PC-3 (cell line): ENCODE data around the gene TAS2R19.
"Not testable (repeated sequence)": the region's sequence is repeated elsewhere in the genome, so short reads cannot be mapped to it uniquely, and the experiment has no call there.

Experiments
- EZH2 ChIP-seq: fragments of 300-600 bp; sonication (generic); IDR thresholded peaks from one replicate; pipeline ENCODE4 v1.6.1; 2017; ENCODE audit warnings: antibody characterized with exemption, mild to moderate bottlenecking, low read length; ENCODE audit not compliant: unreplicated experiment
- TF ChIP-seq, protein P1 (sequence below): fragments of 300-600 bp; sonication (generic); conservative IDR thresholded peaks from 2 replicates; pipeline ENCODE4 v1.5.1; 2017; ENCODE audit warnings: antibody characterized with exemption, low read depth, mild to moderate bottlenecking, low read length

DNA sequence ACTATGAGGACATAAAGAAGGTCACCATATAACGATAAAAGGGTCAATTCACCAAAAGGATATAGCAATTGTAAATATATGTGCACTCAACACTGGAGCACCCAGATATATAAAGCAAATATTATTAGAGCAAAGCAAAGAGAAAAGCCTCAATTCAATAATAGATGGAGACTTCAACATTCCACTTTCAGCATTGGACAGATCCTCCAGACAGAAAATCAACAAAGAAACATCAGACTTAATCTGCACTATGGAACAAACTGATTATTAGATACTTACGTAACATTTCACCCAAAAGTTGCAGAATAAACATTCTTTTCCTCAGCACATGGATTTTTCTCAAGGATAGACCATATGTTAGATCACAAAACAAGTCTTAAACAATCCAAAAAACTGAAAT lies 18.9 kb upstream of the TAS2R19 start:
- not testable (repeated sequence) for TF ChIP-seq EZH2
- TF ChIP-seq, protein P1, sequence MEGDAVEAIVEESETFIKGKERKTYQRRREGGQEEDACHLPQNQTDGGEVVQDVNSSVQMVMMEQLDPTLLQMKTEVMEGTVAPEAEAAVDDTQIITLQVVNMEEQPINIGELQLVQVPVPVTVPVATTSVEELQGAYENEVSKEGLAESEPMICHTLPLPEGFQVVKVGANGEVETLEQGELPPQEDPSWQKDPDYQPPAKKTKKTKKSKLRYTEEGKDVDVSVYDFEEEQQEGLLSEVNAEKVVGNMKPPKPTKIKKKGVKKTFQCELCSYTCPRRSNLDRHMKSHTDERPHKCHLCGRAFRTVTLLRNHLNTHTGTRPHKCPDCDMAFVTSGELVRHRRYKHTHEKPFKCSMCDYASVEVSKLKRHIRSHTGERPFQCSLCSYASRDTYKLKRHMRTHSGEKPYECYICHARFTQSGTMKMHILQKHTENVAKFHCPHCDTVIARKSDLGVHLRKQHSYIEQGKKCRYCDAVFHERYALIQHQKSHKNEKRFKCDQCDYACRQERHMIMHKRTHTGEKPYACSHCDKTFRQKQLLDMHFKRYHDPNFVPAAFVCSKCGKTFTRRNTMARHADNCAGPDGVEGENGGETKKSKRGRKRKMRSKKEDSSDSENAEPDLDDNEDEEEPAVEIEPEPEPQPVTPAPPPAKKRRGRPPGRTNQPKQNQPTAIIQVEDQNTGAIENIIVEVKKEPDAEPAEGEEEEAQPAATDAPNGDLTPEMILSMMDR: not testable (repeated sequence)
